OCI-LY3 (cell line): ENCODE results near the gene ELMO1.

Source experiments
- H2AFZ ChIP-seq: fragments of 200-600, 300-600 bp; shearing (Covaris generic); 2 replicates; pipeline ENCODE4 v1.6.0; 2014; ENCODE audit warnings: antibody characterized with exemption, low read depth, low read length
- H3K27ac ChIP-seq: fragments of 200-600, 300-600 bp; sonication (generic); 2 replicates; pipeline ENCODE4 v1.5.1; 2014; ENCODE audit warnings: mild to moderate bottlenecking, low read length, moderate library complexity, mixed read lengths
- H3K27me3 ChIP-seq: fragments of 200-600, 300-600 bp; sonication (generic); 2 replicates; pipeline ENCODE4 v1.6.1; 2014; ENCODE audit warnings: low read depth, low read length, mixed read lengths
- H3K36me3 ChIP-seq: fragments of 200-600, 300-600 bp; sonication (generic); replicated peaks from 2 replicates; pipeline ENCODE3; 2014; ENCODE audit warnings: low read depth, low read length, mixed read lengths
- H3K4me1 ChIP-seq: fragments of 300-600, 200-600 bp; sonication (generic); 2 replicates; pipeline ENCODE4 v1.6.1; 2014; ENCODE audit warnings: low read length, mixed read lengths
- H3K4me2 ChIP-seq: fragments of 200-600, 300-600 bp; sonication (generic); 2 replicates; pipeline ENCODE4 v1.6.1; 2014; ENCODE audit warnings: low read length, mixed read lengths
- H3K4me3 ChIP-seq: fragments of 300-600, 200-600 bp; sonication (generic); 2 replicates; pipeline ENCODE4 v1.5.1; 2014; ENCODE audit warnings: antibody characterized with exemption, mild to moderate bottlenecking, low read length, moderate library complexity
- H3K79me2 ChIP-seq: fragments of 300-600, 200-600 bp; shearing (Covaris generic); 2 replicates; pipeline ENCODE4 v1.6.1; 2014; ENCODE audit warnings: mild to moderate bottlenecking, low read length, mixed read lengths
- H3K9ac ChIP-seq: fragments of 300-600, 200-600 bp; shearing (Covaris generic); 2 replicates; pipeline ENCODE4 v1.6.0; 2014; ENCODE audit warnings: mild to moderate bottlenecking, low read length, moderate library complexity
- H3K9me3 ChIP-seq: fragments of 200-600, 300-600 bp; shearing (Covaris generic); 2 replicates; pipeline ENCODE4 v1.6.1; 2014; ENCODE audit warnings: low read length, mixed read lengths; ENCODE audit not compliant: insufficient read depth
- H4K20me1 ChIP-seq: fragments of 200-600, 300-600 bp; sonication (generic); 2 replicates; pipeline ENCODE4 v1.6.1; 2016; ENCODE audit warnings: low read length, mixed read lengths; ENCODE audit not compliant: insufficient read depth
- CTCF ChIP-seq: fragments of 200-600, 300-600 bp; sonication (generic); IDR thresholded peaks from 2 replicates; pipeline ENCODE4 v1.5.1; 2014; ENCODE audit warnings: antibody characterized with exemption, low read length, low read depth
- EZH2phosphoT487 ChIP-seq: fragments of 200-600 bp; shearing (Covaris generic); IDR thresholded peaks from 2 replicates; pipeline ENCODE4 v1.6.1; 2018; ENCODE audit warnings: antibody characterized with exemption, mixed run types, low read depth

The ELMO1 gene

DNA sequence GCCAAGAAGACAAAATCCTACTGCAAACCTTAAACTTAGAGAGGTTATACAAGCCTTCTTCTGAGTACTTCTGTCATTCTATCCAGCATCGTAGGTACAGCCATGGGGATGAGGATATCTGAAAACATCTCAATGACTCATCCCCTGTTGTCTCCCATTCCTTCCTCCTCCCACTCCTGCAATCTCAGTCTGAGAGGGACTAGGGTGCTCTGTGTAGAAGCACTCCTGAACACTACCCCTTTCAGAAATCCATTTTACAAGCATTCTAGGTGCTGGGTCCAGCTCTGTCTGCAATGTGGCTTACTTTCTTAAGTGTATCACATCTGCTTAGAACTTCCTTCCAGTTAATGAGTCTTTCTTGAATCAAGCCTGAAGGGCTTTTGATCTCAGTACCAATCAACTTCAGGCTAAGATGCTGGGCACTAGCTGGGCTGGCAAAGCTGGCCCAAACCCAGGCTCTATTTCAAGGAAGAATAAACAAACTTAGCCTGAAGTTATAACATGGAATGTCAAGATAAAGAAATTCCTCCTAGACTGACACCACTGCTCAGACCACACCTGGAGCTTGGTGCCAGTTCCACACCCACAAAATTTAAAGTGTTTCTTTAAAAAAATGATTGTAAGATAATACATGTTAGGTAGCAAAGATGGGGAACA is 454.1 kb downstream of the ELMO1 start:
- Histone ChIP-seq H3K9me3 (no peaks in the 10 kb centered on the region), H4K20me1 (peaks cover 56% of the 10 kb centered on the region), H3K27ac (no peak overlapping the region), H3K4me1 (no peaks in the 10 kb centered on the region), H2AFZ (no peak overlapping the region), H3K27me3 (no peaks in the 10 kb centered on the region), H3K4me2 (no peak overlapping the region), H3K9ac (no peak overlapping the region), H3K36me3 (peaks cover 19% of the 10 kb centered on the region), H3K4me3 (no peak overlapping the region), H3K79me2 (peaks cover 33% of the 10 kb centered on the region; the same call in 1 of the 2 replicates)
- TF ChIP-seq CTCF (no peak), EZH2phosphoT487 (no peak)

- H3K4me1 ChIP-seq = no peaks in the 10 kb centered on the region
- no peak overlapping the region for H3K9ac ChIP-seq
- no peaks in the 10 kb centered on the region for H3K9me3 ChIP-seq
- H2AFZ ChIP-seq = no peak overlapping the region
- no peaks in the 10 kb centered on the region for H3K27me3 ChIP-seq
- no peak overlapping the region for H3K4me3 ChIP-seq
- H3K27ac ChIP-seq = no peak overlapping the region
- H3K79me2 ChIP-seq = peaks cover 48% of the 10 kb centered on the region
- H3K4me2 ChIP-seq = no peak overlapping the region
- H3K36me3 ChIP-seq = peaks cover 3% of the 10 kb centered on the region
- TF ChIP-seq EZH2phosphoT487 (no peak), CTCF (peak; percentile 85)
- H4K20me1 ChIP-seq = peaks cover 95% of the 10 kb centered on the region
Measured at GRCh38 chr7:36986948-36987724, 461.5 kb downstream of the ELMO1 start.

GRCh38 chr7:36986511-36986933 is 462.1 kb downstream of the ELMO1 start:
- H3K9me3 ChIP-seq = no peaks in the 10 kb centered on the region
- peaks cover 95% of the 10 kb centered on the region for H4K20me1 ChIP-seq
- no peaks in the 10 kb centered on the region for H3K27me3 ChIP-seq
- no peak overlapping the region for H3K4me3 ChIP-seq
- no peak overlapping the region for H3K4me2 ChIP-seq
- H3K36me3 ChIP-seq = peaks cover 2% of the 10 kb centered on the region
- no peak overlapping the region for H2AFZ ChIP-seq
- no peak overlapping the region for H3K27ac ChIP-seq
- TF ChIP-seq EZH2phosphoT487 (no peak), CTCF (no peak)
- H3K9ac ChIP-seq = no peak overlapping the region
- peaks cover 46% of the 10 kb centered on the region for H3K79me2 ChIP-seq
- H3K4me1 ChIP-seq = no peaks in the 10 kb centered on the region

GRCh38 chr7:36985866-36986400 is 462.7 kb downstream of the ELMO1 start:
- Histone ChIP-seq H3K79me2 (peaks cover 44% of the 10 kb centered on the region), H3K9me3 (no peaks in the 10 kb centered on the region), H3K27ac (no peak overlapping the region), H3K27me3 (no peaks in the 10 kb centered on the region), H3K4me2 (no peak overlapping the region), H2AFZ (no peak overlapping the region), H3K9ac (no peak overlapping the region), H3K4me3 (no peak overlapping the region), H3K36me3 (no peaks in the 10 kb centered on the region), H4K20me1 (peaks cover 92% of the 10 kb centered on the region), H3K4me1 (no peaks in the 10 kb centered on the region)
- no peak for TF ChIP-seq EZH2phosphoT487
- no peak for TF ChIP-seq CTCF
